ENCODE data around the gene FOXN4.

- TF ChIP-seq, protein P1, sequence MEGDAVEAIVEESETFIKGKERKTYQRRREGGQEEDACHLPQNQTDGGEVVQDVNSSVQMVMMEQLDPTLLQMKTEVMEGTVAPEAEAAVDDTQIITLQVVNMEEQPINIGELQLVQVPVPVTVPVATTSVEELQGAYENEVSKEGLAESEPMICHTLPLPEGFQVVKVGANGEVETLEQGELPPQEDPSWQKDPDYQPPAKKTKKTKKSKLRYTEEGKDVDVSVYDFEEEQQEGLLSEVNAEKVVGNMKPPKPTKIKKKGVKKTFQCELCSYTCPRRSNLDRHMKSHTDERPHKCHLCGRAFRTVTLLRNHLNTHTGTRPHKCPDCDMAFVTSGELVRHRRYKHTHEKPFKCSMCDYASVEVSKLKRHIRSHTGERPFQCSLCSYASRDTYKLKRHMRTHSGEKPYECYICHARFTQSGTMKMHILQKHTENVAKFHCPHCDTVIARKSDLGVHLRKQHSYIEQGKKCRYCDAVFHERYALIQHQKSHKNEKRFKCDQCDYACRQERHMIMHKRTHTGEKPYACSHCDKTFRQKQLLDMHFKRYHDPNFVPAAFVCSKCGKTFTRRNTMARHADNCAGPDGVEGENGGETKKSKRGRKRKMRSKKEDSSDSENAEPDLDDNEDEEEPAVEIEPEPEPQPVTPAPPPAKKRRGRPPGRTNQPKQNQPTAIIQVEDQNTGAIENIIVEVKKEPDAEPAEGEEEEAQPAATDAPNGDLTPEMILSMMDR (IDR thresholded peaks at IDR 0.05; ENCODE audit: borderline replicate concordance, extremely low read depth, low read length, poor library complexity, severe bottlenecking): no peak
- TF ChIP-seq EZH2 (IDR thresholded peaks at IDR 0.05; ENCODE audit: borderline replicate concordance, low read depth, low read length, severe bottlenecking): no peak
Measured at GRCh38 chr12:109329003-109329402, 19.9 kb upstream of the FOXN4 start.
